SW 1271 (cell line): Measurements from ENCODE around the gene SRMS.

ENCODE experiments used
- DNase-seq, 2 experiments: peaks; one replicate each; lab custom pipeline; 2025; lab: John Stamatoyannopoulos, UW

Gene SRMS

DNA sequence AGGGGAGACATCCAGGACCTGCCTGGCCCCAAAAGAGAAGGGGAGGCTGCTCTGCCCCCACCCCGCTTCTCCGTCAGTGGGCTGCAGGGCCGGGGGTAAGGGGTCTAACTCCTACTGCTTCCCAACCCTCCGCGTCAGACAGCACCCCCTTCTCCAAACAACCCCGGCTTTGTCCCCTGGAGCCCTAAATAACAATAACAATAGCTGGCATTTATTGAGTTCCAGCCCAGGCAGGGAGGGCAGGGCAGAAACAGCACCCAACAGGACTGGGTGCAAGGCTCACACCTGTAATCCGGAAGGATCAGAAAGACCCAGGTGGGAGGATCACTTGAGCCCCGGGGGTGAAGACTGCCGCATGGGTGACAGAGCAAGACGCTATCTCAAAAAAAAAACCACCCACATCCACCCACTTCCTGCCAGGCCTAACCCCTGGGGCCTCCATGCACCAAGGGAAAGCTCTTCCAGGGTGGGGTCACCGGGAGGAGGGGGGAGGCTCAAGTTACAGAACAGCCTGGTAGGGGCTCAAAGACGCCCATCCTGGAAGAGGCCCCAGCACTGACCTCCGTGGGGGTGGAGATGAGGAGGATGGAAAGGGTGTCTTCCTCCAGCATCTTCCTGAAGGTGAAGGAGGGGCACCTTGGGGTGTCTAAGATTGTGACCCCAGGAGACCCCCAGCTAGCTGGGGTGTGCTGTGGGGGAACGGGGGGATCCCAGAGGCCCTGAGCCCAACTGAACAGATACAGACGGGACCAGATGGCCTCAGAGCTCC lies 5.1 kb upstream of the SRMS start:
- no peak for DNase-seq

DNA sequence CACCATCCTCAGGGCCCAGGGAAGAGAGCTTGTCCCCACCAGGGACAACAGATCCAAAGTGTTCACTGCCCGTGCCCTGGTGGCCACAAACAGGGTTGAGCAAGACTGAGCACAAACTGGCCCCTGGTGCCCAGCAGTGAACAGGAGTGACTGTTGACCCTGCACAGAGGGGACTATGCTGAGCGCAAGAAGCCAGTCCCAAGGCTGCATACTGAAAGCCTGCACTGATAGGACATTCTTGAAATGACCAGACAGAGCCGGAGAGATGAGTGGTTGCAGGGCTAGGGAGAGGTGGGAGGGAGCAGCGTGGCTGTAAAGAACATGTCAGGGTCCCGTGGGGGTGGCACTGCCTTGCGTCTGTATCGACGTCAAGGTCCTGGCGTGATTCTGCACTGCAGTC lies 3.5 kb upstream of the SRMS start:
- no peak for DNase-seq

DNA sequence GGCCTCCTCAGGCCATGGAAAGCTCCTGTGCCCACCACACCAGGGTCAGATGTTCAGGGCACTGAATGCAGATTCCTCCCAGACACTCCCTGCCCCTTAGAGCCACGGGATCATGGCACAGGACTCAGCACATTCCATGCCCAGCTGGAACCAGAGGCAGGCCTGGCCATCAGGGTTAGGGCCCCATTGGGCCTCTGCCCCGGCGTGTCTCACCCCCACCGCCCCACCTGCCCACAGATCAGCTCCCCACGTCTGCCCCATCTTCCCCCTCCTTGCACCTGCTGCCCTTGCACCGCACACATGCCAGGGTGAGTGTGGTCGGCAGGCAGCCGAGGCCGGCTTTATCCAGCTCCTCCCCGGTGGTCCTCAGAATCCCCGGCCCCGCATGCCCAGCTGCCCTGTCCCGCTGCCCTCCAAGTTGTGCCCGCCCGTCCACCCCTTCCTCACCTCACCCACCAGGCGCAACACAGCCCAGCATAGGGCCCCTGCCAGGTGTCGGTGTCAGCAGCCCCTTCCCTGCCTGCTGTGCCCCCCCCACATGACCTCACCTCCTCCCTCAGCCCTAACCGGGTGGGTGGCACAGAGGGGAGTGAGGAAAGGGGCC lies 2.2 kb upstream of the SRMS start:
- DNase-seq, result no peak

DNA sequence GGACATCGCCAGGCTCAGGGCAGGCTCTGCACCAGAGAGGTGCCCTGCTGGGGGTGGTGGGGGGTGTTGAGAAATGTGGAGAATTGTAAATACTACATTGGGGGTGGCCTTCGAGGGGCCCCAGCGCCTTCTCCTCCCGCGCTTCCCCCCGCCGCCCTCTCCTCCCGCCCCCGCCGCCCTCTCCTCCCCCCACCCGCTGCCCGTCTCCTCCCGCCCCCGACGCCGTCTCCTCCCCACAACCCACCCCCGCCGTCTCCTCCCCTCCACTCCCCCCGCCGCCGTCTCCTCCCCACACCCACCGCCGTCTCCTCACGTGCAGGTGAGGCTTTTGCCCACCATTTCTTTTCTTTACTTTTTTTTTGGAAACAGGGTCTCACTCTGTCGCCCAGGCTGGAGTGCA lies 1.5 kb upstream of the SRMS start:
- DNase-seq, result no peak

DNA sequence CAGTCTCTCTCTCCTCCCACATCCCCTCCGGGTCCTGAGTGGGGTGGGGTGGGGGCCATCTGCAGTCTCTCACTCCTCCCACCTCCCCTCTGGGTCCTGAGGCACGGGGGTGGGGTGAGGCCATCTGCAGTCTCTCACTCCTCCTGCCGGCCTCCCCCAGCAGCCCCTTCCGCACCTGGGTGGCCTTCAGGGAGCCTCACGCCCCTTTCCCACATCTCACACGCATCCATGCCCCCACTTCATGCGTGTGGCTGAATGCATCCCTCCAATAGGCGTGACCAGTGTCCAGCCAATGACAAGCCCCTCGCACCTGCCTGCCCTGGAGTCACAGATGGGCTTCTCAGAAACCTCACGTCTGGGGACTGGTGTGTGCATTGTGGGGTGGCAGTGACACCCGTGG lies 993 bp upstream of the SRMS start:
- DNase-seq, result no peak

DNA sequence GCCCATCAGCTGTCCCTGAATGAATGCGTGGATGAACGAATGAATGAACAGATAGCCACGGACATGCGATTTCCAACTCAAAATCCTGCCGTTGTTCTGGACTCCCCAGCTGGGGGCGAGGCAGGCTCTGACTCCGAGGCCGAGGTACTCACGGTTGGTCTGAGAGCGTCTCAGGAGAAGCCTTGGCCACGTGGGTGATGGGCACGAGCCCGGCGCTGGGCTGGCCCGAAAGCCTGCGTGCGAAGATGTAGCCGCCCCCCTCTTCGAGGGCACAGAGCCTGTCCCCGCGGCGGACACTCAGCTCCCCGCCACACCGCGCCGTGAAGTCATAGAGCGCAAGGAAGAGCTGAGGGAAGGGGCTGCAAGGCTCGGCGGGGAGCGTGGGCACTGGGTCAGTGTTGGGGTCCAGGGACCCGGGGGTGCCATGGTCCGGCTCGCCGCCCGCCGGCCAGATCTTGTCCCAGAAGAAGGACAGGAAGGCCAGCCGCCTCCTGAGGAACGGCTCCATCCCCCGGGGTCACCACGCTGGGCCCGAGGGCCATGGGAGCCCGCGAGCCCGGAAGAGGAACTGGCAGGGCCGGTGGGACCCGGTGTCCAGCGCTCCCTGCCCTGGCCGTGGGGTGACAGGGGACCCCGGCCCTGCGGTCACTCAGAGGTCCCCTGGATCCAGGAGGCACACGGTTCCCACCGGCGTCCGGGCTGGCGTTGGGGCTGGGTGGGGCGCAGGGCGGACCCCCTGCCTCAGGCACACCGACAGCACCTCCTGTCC lies 409 bp downstream of the SRMS start:
- DNase-seq, result no peak

DNA sequence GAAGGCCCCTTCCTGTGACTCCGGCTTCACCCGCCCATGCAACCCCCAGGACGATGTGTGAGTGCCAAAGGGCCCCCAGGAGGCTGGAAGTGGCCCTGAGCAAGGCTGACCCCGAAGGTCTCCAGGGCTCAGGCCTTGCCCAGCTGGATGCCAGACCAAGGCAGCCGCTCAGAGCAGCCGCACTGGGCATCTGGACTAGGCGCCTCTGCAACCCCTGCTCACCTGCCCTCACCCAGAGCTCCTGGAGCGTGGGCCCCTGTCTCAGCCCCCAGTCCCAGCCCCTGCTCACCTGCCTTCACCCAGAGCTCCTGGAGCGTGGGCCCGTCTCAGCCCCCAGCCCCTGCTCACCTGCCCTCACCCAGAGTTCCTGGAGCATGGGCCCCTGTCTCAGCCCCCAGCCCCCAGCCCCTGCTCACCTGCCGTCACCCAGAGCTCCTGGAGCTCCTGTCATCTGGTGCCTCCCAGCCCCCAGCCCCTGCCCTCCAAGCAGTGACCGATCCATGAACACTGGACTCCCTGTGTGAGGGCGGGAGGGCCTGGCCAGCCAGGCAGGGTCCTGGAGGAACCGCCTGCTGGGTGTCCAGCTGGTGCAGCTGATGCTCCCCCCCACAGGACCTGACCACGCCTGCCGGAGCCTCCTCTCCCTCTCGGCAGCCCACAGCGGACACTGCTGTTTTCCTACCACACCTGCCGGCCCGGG lies 1.1 kb downstream of the SRMS start:
- DNase-seq, result no peak

DNA sequence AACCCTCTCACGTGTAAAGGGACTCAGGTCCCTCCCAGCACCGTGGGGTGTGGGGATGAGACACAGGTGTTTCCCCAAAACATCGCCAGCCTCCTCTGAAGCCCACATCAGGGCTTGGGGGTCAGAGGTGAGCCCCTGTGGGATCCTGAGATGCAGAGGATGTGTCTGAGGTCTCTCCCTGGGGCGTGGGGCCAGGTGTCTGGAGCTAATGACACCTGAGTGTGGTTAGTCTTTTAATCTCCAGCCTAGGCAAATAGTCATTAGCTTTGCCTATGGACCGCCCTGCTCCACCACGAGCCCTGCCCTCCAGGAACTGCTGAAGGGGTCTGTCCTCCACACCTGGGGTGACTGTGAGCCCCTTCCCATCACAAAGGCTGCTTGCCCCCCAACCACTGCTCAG lies 1.7 kb downstream of the SRMS start:
- no peak for DNase-seq

DNA sequence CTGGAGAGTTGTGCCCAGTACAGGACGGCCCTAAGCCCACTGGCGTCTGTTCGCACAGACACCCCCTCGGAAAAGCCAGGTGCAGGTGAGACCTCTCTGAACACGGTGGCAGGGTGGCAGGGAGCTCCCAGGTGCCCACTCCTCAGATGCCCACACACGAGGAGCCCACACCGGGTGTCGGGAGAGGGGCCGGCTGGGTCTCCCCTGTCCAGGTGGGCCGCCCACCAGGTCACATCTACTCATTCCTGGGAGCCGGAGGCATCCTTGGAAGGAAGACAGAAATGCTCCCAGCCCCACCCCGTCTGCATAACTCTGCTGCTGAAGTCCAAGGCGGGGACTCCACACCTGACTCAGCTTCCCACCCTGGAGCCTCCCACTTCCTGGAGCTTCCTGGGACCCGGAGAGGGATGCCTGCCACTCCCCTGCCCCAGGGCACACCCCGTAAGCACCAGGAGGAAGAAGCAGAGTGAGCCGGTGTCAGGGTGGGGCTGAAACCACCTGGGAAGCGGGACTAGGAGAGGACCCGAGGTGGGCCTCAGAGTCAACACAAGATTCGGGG lies 2.5 kb downstream of the SRMS start:
- peak in 1 of 2 experiments; percentile 25 for DNase-seq

DNA sequence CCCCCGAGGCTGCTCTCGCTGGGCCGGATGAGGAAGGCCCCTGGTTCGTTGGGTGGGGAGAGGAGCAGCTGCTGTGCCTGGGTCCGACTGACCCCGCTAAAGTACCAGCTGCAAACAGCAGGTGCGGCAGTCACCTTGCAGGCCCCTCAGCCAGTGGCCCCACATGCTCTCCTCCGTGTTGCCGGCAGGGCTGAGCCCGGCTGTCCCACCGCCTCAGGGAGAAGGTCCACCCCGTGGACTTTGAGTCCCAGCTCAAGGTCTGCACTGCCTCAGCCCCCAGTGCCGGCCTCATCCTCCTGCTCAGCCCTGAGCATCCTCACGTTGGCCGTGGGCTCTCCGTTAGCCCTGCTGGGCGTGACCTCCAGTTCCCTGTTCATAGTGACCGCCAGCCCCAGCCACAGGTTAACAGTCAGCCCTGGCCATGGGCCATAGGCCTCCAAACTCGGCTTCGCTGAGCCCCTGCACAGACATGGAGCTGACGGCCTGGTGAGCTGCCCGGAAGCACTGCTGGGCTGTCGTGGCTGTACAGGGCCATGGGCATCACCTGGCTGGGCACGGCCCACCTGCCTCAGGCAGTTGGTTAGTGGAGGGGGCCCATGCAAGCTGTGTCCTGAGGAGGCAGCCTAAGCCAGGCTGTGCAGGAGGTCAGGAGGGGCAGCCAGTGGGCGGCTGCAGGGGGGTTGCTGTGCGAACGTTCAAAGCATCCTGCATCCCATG lies 3.1 kb downstream of the SRMS start:
- DNase-seq, result no peak

DNA sequence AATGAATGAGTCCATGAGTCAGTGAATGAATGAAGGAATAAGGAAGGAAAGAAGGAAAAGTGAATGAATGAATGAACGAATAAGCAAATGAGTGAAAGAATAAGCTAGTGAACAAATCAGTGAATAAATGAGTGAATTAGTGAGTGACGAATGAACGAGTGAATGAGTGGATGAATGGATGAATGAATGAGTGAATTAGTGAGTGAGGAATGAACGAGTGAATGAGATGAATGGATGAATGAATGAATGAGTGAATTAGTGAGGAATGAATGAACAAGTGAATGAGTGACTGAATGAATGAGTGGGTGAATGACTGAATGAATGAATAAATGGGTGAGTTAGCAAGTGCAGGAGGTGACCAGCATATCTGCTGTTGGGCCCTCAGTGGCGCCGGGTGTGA lies 3.8 kb downstream of the SRMS start:
- no peak for DNase-seq

DNA sequence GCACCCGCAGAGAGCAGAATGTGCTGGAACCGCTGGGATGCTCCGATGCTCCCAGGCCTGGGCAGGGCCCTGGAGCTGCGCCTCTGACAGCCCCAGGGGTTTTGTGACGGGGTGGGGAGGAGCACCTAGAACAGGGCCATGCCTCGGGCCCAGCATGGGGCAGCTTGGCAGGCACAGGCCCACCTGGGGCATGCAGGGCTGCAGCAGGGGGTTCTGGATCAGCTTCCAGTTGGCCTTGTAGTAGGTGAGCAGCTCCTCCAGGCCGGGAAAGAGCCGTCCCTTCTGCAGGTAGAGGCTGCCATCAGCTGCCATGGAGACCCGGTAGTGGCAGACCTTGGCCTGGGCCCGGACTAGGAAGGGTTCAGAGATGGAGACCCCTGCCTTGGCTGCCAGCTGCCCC lies 4.4 kb downstream of the SRMS start:
- no peak for DNase-seq

DNA sequence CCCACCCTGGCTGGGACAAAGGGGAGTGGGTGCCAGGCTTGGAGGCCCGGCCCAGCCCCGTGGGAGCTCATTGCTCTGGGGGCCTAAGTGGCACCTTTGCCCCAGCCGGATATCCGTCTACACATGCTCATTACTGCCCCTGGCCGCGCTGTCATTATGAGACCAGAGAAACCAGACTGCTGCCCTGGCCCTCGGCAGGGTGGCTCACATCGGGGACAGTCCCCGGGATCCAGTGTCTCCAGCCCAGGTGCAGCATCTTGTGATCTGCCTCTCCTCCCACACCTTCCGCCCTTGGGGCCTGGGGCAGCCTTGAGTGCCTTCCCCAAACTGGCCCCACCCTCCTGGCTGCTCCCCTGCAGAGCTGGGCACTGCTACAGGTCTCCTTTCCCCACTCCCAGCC lies 4.9 kb downstream of the SRMS start:
- no peak for DNase-seq

DNA sequence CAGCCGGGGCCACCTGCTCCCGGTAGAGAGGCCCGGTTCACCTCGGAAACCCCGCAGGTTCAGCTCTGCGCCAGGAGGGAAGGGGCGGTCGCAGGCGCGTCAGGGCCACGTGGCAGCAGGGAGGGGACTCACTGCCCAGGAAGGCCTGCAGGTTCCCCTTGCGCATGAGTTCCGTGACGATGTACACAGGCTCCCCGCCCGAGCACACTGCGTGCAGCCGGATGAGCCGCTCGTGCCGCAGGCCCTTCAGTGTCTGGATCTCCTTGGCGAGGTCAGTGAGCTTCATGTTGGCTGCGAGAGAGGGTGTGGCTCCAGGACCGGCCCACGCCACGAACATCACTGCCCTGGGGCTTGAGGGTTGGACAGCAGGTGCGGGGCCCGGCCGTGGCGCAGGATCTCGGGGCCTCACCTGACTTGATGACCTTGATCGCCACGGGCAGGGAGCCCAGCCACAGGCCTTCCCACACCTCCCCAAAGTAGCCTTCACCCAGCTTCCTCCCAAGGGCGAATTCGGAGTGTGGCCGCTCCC lies 5.5 kb downstream of the SRMS start:
- DNase-seq, result no peak

DNA sequence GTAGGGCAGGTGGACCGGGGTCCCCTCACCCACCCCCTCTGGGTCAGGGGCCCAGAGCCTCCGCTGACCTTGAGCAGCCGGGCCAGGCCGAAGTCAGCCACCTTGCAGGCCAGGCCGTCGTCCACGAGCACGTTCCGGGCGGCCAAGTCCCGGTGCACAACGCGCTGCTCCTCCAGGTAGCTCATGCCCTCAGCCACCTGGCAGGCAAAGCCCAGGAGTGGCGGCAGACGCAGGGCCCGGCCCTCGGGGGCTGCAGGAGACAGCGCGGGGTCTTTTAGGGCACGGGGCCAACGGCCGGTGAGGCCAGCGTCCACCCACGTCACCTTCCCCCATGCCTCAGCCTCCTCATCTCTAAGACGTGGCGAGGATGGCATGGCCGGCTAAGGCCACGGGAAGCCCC lies 6.2 kb downstream of the SRMS start:
- no peak for DNase-seq

DNA sequence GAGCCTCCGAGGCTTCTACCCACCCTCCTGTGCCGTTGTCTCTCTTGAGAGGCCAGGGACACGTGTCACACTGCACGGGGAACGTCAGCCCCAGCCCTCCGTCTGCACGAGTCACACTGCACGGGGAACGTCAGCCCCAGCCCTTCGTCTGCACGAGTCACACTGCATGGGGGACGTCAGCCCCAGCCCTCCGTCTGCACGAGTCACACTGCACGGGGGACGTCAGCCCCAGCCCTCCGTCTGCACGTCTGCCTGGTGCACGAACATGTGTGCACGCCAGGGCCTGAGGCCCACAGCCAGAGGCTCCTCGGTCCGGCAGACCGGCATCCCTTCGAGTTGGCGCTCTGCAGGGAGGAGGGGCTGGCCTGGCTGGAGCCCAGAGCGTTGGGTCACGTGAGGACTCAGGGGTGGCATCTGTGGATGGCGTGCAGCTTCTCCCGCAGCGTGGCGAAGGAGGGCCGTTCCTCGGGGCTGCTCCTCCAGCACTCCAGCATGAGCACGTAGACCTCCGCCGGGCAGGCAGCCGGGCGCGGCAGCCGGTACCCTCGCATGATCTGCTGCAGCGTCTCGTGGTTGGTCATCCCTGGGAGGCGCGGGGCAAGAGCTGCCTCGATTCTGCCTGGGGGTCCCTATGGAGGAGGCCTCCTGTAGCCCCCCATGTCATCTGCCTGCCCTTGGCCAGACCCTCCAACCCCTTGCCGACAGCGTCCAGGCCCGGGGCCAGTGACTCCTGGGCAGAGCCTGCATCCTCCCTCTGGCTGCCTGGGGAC lies 6.9 kb downstream of the SRMS start:
- no peak for DNase-seq

DNA sequence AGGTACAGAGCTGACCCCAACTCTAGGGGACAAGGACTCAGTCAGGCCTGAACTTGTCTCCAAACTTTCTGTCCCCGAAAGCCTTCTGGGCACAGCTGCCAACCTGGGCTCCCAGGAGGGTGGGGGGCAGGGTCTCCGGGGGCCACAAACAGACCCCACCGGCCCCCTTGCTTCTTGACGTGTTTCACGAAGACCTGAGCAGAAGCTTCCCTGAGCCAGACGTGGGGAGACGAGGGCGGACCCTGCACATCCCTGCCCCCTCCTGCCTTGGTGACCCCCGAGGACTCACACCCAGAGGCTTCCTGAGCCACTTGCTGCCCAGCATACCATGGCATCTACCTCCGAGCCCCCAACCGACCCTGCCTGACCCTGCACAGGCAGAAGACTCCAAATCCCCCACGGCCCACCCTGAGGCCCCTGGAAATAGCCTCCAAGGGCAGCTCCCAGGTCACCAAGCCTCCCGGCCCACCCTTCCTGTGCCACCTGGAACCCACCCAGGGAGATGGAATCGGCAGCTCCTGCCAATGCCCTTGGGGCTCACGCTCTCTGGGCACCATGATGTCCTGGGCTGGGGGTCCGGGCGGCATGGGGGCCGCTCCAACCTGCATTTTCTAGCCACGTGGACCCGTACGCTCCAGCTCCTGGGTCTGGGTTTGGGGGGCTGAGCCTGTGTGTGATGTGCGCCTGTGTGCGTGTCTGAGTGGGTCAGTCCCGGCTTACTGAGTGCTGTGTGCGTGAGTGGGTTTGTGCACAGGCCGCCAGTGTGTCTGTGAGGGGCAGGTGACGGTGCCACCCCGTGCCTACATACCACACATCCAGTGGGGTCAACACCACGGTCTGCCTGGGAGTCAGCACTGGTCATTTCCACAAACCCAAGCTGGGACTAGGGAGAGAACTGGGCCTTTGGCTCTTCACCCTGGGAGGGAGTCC lies 7.8 kb downstream of the SRMS start:
- no peak for DNase-seq

DNA sequence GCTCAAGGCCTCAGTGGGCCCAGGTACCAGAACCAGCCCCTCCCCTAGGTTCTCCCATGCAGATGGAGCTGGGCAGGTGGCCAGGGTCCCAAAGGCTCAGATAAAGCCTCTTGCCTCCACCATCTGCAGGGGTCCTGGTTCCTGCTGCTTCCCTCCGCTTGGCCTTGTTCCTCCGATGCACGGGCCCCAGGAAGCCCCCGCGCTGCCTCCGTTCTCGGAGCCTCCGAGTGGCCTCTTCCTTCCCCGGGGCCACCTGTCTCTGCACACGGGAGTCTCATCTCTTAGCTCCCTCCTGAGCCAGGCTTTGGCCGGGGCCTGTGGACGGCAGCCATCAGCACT lies 8.5 kb downstream of the SRMS start:
- no peak for DNase-seq

DNA sequence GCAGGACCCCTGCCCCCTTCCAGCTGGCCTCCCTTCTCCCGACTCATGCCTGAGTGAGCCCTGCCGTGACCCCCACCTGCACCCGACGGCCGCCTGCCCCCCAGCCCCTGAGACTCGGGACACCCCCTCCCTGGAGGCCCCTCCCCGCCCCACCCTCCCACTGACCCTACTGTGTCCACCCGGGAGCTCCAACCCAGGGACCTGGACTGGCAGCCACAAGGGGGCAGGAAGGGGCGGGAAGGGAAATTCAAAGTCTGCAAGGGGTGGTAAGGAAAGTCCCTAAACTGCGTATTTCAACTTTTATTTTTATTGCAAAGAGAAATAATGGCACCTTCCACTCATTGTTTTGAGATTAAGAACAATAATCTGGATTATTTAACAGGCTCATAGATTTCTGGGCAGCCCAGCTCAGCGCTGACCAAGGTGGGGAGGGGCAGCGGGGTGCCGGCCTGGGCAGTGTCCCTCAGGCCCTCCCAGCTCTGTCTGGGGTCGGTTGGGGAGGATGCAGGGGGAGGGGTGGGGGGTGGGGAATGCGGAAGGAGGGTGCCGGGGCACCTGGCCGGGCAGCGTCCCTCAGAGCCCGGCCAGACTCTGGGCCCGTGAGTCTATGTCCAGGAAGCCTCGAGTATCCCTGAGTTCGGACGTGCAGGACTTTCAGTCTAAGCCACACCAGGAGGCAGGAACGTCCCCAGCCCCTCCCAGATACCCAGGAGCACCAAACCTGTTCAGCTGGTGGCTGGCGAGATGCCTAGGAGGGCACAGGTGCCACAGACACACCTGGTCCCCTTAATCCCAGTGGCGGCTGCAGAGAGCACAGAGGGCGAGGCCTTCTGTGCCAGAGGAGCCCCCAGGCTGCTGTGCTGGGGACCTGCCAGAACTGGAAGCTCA lies 9.1 kb downstream of the SRMS start:
- peak; percentile 60 to 78 for DNase-seq
